ENCODE data around the gene NAT10.

Gene NAT10

GRCh38 chr11:34120651-34121050, 15.2 kb downstream of the NAT10 start:
- DNase-seq (ENCODE audit: low read depth, low spot score), result no peak
- POLR2A ChIA-PET, result no interaction called here
- no peak for TF ChIP-seq CTCF (IDR thresholded peaks at IDR 0.05; ENCODE audit: insufficient read depth, low read length, missing control alignments)
- CTCF ChIA-PET, result no interaction called here
- H3K4me3 ChIP-seq (ENCODE audit: low read depth, low read length), result no peak overlapping the region

DNA sequence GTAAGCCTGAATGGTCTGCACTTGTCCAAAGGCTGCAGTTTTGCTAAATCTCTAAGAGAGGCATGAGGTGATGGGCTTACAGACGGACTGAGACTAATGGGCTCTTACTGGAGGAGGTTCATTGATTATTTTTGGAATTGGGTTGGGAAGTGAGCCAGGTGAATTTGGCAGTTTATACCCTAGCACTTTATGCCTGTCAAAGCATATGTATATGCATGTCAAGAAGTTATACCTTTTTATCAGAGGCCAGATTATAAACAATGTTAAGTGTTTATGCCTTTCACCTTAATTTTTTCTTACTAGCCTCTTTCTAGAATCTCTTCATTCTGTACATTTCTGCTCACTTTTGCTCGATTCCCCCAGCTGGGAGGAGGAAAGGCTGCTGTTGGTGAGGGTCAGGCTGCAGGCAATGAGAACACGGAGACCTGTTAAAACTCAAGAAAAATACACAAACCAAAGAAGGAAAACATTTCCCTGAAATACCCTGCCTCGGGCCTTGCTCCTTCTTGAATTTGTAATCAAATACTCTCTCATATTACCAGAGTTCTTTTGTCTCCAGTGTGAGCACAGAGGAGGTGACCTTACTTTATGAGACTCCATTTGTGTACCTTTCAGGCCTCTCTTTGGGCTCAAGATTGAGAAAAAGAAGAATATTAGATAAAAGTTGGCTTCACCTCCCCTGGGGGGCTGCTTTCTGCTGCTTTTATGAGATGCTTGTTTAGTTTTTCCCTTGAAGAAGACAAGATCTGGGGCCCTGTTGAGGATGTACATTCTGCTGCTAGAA, 19.6 kb downstream of the NAT10 start:
- CTCF ChIA-PET, result no interaction called here
- TF ChIP-seq CTCF (IDR thresholded peaks at IDR 0.05; ENCODE audit: insufficient read depth, low read length, missing control alignments), result no peak
- no peak for DNase-seq (ENCODE audit: low read depth, low spot score)
- POLR2A ChIA-PET, result no interaction called here
- no peak overlapping the region for H3K4me3 ChIP-seq (ENCODE audit: low read depth, low read length)

DNA sequence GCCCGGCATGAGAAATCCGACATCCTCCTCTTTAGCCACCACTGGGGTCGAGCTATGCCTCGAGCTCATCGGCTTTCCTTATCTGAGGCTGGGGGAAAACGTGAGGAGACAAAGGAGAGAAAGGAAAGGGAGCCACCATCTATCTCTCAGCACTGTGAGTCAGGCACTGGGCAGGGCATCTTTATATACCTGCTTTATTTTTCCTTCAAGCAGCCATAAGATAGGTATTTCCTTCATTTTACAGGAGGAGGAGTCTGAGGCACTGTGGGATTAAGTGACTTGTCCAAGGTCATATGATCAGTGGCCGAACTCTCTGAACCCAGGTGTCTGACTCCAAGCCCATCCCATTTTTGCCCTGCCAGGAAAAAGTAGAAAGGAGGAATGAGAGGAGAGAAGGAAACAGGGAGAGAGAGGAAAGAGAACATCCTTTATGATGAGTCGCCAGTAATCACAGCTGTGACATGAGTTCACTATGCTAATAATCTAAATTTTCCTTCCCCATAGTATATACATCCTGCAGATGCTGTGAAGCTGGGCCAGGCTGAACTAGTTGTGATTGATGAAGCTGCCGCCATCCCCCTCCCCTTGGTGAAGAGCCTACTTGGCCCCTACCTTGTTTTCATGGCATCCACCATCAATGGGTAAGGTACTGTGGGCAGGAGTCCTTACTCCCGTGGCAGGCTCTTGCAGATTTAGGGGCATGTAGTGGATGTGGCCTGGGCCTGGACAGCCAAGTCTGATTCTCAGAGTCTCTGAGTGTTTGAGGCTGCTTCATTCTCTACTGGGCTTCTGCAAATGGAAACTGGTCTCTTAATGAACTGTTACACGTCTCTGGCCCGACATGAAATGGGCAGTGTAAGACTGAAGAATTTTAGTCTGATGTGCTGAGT, 21.8 kb downstream of the NAT10 start:
- no peak for DNase-seq (ENCODE audit: low read depth, low spot score)
- no peak for TF ChIP-seq CTCF (IDR thresholded peaks at IDR 0.05; ENCODE audit: insufficient read depth, low read length, missing control alignments)
- no peak overlapping the region for H3K4me3 ChIP-seq (ENCODE audit: low read depth, low read length)
- ChIA-PET CTCF (interaction anchor here (0.7 to 1.5 kb wide), 3 partner anchors 12 to 47 kb away, joined by 3 read pairs; no protein-coding TSS in a partner anchor), POLR2A (no interaction called here)

DNA sequence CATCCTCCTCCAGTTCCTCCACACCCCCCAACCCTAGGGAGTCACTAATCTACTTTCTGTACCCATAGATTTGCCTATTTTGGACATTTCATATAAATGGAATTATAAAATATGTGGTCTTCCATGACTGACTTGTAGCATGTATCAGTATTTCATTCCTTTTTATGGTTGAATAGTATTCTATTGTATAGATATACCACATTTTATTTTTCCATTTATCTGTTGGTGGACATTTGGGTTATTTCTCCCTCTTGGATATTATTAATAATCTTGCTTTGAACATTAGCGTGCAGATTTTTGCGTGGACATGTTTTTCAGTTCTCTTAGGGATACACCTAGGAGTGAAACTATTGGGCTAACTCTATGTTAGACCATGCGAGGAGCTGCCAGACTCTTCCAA, 23.4 kb downstream of the NAT10 start:
- POLR2A ChIA-PET, result no interaction called here
- no peak for DNase-seq (ENCODE audit: low read depth, low spot score)
- CTCF ChIA-PET, result interaction anchor here (1.5 kb wide), 2 partner anchors 13 to 46 kb away, joined by 3 to 5 read pairs; no protein-coding TSS in a partner anchor
- no peak for TF ChIP-seq CTCF (IDR thresholded peaks at IDR 0.05; ENCODE audit: insufficient read depth, low read length, missing control alignments)
- no peak overlapping the region for H3K4me3 ChIP-seq (ENCODE audit: low read depth, low read length)

- CTCF ChIA-PET, result interaction anchor here (1.1 to 1.6 kb wide), 3 partner anchors 10 to 135 kb away, joined by 4 to 6 read pairs (median 5); no protein-coding TSS in a partner anchor
- TF ChIP-seq CTCF (IDR thresholded peaks at IDR 0.05; ENCODE audit: insufficient read depth, low read length, missing control alignments), result no peak
- POLR2A ChIA-PET, result no interaction called here
- no peak overlapping the region for H3K4me3 ChIP-seq (ENCODE audit: low read depth, low read length)
- DNase-seq (ENCODE audit: low read depth, low spot score), result no peak
Measured at GRCh38 chr11:34132261-34132965, 27.0 kb downstream of the NAT10 start.

Data from AG04449 (cell line).